ENCODE results near the gene GJB3.

- TF ChIP-seq ZNF384 (IDR thresholded peaks at IDR 0.05): no peak
- TF ChIP-seq SP1 (IDR thresholded peaks at IDR 0.05): no peak
- TF ChIP-seq FOXK2 (IDR thresholded peaks at IDR 0.05): no peak
- TF ChIP-seq NFRKB (IDR thresholded peaks at IDR 0.05): no peak
- no peak for TF ChIP-seq HDGF (IDR thresholded peaks at IDR 0.05; ENCODE audit: borderline replicate concordance)
- TF ChIP-seq PKNOX1 (IDR thresholded peaks at IDR 0.05): no peak
- no peak for TF ChIP-seq L3MBTL2 (conservative IDR thresholded peaks at IDR 0.05)
- no peak for TF ChIP-seq FOXA1 (IDR thresholded peaks at IDR 0.05)
- TF ChIP-seq FOXM1 (IDR thresholded peaks at IDR 0.05; ENCODE audit: borderline replicate concordance): no peak
Measured at GRCh38 chr1:34779962-34780361, 1.1 kb upstream of the GJB3 start.

Data from HEK293T (cell line).